CD4-positive, alpha-beta T cell treated with Interleukin-12 subunit alpha and Interleukin-12 subunit beta, for 1 hour (primary cell): ENCODE data around the gene GEMIN8.

Experiments used
- DNase-seq: peaks from one replicate; pipeline ENCODE4 v3.0.0-alpha.2; 2020

GEMIN8 gene

DNA sequence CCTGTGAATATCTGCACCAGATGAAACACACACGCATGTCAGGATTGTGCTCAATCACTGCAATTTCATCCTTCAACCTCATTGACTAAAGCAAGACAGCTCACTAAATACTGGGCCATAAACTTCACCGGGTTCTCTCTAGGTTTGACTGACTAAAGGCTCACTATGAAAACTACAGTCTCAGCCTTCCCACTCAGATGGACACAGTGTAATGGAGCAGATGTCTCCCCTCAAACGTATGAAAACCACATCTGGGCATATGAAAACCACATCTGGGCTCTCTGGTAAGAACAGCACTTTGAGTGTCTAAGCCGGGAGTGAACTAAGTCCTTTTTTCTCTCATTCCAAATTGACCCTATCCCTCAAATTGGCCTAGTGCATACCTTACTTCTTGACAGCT is 15.2 kb downstream of the GEMIN8 start:
- no peak for DNase-seq

DNA sequence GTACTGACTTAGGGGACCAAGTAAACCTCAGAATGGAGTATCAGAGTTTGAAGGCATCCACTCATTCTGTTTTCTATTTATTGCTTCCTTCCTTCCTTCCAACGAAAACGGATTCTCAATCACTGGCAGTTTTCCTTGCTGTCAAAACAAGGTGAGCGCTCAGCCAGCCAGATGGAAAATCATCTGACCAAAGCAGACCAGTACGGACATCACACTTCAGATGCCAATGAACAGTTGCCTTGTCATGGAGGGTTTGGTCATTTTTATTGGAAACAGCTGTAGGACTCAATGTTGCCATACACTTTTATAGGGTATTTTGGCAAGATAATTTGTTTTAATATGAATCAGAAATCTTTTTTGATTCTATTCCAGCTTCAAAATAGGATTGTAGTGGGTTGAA is 16.6 kb downstream of the GEMIN8 start:
- DNase-seq: no peak

DNA sequence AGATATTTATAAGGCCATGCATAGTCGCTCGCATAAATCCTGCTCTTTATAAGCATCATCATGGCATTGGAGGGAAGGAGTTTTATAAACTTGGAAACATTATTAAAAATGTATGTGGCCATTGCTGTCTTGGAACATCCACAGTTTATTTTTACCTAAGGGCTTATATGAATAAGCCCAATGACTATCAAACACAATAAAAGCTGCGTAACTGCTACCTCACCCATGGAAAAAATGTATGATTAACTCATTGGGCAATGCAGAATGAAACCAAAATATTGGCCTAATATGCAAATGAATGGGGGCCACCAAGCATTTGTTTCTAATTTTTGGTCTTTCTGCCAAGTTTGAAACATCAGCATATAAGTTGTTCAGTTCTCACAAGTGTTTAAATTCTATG is 19.1 kb downstream of the GEMIN8 start:
- DNase-seq: no peak

DNA sequence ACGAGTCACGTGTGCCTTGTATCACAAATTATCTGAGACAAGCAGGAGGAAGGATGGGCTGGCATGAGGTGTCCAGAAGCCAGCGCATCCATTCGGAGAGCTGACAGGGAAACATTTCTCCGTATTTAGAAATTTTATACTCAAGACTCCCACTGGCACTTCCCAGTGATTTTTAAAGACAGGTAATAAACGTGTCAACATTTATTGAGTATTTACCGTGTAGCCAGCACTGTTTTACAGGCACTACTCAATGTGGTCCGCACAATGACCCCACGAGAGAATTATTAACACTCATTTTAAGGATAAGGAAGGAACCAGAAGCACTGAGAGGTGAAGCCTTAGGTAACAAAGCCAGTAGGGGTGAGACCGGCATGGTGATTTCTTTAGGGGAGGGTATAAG is 23.2 kb downstream of the GEMIN8 start:
- no peak for DNase-seq

DNA sequence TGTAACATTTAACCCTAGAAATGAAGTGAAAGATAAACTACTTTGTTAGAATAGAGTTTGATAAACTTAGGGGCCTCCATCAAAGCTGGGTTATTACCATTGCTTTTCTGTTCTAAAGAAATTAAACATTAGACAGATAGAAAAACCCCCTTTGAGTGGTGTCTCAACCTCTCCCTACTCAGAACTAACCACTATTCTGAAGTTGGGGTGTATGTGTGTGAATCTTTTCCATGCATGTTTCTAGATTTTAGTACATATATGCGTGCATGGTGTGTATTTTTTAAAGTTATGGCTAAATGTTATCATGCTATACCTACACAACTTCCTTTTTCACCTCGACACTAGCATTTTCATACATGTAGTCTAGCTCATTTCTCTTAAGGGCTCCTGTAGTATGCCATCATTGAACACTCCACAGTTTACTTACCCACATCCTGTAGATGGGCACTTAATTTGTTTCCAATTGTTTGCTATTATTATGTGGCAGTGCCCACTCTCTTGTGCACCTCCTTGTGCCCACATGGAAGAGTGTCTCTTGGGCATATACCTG is 25.7 kb downstream of the GEMIN8 start:
- DNase-seq: no peak

DNA sequence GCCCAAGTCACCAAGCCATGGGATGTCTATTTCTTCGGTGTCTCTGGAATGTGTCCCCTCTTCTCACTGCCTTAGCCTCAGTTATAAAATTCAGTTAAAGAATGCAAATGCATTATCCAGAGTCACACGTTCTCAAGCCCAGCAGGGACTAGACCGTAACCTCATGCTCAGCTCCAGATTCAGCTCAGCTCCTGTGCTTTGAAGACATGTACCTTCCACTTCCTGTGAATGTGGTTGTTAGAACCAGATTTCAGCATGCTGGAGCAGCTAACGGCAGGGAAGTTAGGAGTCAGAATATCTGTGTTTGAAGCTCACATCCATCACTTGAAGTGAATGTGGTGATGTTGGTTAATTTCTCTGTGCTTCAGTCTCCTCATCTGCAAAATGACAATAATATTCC is 26.7 kb downstream of the GEMIN8 start:
- DNase-seq: no peak

DNA sequence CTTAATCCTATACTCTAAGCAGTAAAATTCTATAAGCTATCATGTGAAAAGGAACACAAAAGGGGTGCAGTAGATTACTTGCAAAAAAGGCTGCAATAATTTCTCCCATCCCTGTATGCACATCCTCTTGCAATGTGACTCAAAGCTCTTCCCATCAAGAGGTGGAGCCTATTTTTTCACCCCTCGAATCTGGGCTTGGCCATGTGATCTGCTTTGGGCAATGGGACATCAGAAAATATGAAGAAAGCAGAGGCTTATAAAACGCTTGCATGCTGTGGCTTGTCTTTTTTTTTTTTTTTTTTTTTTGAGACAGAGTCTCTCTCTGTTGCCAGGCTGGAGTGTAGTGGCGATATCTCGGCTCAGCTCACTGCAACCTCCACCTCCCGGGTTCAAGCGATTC is 33.0 kb downstream of the GEMIN8 start:
- no peak for DNase-seq

DNA sequence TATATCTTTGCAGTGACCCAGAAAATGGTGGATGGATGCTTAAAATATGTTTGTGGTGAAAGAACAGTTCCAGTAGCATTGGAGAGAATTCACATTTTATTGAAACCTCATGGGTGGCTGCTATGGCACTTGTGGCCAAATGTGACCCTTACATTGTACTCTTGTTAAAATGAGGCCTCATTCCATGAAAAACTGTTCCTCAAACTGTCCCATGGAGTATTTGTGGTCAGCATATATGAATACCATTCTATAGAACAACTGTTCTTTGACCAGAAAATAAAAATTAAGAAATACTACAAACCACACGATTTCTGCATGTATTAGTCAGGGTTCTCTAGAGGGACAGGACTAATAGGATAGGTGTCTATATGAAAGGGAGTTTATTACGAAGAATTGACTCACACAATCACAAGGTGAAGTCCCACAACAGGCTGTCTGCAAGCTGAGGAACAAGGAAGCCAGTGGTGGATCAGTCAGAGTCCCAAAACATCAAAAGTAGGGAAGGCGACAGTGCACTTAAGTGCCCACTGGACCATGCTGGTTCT is 35.1 kb downstream of the GEMIN8 start:
- DNase-seq: no peak

DNA sequence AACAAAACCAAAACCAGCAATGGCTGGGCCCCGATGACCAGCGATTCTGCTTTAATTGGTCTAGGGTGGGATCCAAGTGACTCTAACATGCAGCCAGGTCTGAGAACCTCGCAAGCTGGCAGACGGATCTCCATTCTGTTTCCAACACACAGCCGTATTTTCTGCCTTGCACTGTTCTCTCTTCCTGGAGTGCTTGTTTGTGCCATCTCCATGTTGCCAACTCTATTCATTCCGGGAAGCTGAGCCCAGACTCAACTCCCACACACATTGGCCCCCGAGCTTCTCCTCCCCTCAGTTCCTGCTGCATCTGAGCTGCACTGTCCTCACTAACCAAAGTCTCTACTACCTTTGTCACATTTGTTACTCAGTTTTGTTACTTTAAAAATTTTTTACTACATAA is 35.6 kb downstream of the GEMIN8 start:
- DNase-seq: no peak

DNA sequence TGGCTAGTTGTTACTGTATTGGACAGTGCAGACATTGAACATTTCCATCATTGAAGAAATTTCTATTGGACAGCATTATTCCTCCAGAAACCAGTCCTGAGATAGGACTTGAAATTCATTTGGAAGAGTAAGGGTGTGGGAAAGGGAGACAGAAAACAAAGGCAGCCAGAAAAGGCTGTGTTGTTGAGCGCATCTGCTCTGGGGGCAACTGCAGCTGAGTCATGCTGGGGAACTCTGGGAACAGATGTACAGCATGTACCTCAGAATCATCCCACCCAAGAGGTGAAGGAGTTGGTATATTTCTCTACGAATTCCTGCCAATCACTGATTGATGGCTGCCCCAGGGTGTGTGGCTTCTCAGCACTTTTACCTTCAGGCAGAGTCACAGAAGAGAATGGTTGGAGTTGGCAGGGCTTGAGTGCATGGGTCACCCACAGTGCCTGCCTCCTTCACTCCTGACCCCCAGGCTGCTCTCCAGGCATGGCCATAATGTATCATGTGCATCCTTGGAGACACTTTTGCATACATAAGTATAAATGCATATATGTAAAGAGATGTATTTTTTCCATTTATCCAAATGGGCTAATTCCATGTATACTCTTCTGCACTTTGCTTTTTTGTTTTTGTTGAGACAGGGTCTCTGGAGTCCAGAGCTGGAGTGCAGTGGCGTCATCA is 39.4 kb downstream of the GEMIN8 start:
- DNase-seq: no peak

DNA sequence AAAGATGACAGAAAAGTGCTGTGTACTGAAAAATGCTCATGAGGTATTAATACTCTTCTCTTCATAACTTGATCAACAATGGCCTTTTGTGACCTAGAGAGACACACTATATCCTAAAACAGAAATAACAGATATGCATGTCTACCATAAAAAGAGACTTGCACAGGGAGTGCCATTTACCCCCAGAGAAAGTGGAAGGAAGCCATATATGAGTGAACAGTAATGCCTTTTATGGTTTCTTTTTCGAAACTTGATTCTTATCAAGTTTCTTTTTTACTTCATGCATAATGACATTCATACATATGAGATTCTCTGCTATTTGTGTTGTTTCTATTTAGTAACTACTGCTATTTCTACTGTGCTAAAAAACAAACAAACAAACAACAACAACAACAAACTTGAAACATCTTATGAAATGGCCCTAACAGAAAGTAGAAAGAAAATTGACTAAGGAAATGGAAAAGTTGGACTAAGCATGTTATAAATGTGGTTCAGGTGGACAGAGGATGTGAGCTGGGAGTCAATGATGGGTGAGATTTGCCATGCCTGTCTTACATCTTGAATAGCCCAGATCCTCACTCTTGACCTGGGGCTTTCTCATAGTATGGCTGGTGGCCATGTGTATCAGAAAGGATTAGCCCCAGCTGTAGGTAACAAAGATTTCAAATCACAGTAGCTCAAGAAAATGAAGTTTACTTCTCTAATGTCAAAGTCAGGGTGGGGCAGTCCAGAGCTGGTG is 43.8 kb downstream of the GEMIN8 start:
- DNase-seq: no peak

DNA sequence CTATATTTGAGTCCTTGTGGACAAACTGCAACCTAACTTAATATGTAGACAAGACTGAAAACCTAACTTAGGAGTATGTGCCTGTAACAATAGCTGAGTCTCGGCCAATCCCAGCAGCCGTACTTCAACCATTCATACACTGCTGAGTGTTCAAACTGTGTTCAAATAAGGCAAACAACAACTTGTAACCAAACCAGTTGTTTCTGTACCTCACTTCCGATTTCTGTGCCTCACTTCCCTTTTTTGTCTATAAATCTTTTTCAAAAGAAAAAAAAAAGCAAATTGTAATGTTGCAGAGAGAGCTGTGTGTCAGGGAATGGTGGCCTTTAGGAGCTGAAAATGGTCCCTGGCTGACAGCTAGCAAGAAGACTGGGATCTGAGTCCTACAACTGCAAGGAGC is 46.0 kb downstream of the GEMIN8 start:
- DNase-seq: no peak

DNA sequence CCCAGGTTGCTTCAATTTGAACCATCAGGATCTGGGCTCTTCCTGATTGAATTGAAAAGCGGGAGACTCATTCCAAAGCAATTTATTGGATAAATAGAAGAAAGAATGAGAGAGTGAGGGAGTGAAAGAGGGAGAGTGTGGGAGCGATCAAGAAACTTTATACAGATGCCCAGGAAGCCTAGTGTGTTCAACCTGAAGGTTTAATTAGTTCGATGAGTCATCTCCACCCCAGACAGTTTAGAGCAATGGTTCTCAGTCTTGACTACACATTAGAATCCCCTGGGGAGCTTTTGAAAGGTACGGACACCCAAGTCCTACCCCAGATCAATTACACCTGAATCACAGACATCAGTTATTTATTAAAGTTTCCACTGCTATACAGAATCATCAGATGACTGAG is 61.5 kb downstream of the GEMIN8 start:
- no peak for DNase-seq

DNA sequence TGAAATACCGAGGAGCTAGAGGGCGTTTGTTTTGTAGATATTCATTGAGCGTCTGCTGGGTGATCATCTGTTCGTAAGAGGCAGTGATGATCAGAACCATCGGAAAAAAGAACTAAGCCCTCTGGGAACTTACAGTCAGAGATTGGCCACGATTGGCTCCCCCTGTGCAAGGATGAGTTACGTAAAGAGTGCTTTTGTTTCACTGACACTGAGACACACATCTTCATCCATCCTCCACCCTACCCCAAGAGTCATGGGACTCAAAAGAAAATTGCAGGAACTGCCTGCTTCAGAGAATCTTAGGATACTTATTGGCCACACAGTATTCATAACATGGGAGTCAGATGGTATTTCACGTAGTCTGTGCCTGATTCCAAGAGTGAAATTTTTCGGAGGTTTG is 62.1 kb downstream of the GEMIN8 start:
- no peak for DNase-seq

DNA sequence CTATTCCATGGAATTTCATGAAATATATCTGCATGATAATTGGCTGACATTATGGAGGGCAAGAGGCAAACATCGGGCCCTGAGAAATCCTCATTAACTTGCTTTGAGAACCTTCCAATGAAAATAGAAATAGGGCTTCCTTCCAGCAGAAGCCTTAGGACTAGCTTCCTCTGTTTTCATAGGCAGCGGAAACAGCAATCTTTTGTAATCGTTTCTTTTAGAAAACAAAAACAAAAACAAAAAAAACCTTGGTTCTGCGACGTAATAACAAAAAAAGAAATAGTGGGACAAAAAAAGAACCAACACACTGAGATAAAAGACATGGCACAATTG is 62.9 kb downstream of the GEMIN8 start:
- no peak for DNase-seq

DNA sequence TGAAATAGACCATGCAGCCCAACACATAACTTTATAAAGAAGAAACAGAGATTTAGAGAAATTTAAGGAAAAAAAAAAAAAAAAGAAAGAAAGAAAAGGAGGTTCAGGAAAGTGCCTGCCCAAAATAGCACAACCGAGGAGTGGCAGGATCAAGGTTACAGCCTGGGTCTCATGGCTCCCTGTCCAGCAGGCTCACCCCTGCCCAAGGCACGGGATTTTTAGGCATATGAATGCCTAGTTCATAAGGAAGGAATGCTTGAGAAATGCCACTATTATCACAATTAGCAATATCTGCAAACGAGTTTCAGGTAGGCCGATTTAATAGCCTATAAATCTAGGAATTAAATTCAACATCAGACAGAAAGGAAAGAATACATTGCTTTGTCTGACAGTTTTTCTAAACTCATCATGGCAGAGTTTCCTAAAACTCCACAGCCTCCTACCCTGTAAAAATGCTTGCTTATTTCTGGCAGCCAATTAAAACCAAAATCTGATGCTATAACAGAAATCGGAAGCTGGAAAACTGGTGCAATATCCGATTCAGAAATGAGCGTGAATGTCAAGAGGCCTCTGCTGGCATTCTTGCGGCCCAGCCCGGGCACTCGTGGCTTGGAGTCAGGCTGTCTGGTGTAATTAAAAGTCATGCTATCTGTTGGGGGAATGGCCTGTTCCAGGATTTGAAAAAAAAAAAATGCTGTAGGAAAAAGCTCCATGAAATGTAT is 63.5 kb downstream of the GEMIN8 start:
- no peak for DNase-seq

DNA sequence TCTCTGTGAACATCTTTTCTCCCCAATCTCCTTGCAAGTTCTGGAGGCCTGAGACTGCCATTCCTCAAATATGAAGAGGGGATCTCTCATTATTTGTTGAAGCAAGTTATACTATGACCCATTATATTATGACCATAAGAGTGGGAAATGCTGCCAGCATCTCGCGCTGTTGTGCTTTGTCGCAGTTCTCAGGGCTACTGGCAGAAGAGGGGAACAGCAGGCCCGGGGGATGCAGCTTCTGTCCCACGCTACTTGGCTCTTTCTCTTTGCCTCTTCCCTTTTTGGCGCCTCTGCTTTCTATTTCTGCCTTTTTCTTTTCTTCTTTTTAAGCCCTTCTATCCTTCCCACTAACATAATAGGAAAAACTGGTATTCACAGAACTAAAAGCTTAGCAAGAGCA is 64.2 kb downstream of the GEMIN8 start:
- DNase-seq: no peak

DNA sequence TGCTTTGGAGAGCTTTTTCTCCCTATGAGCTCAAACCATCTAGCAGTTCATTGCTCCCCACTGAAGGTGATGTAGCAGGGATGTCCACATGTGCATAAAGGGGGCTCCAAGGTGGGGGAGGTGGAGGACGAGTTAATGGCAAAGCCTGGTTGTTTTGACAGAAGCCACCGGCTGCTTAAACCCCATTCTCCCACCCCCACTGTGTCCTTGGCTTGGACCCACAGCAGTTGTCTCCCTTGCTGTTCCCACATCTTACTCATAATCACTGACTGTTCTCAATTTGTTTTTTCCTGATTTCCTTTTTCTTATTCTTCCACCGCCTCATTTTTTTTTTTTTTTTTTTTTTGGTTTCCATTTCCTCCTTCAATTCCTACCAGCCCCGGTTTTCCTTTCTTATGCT is 72.7 kb downstream of the GEMIN8 start:
- DNase-seq: no peak
